Measurements from ENCODE around the gene KRT1.

Gene KRT1

GRCh38 chr12:52636592-52637258, 43.5 kb downstream of the KRT1 start:
- TF ChIP-seq POLR2AphosphoS5 (IDR thresholded peaks at IDR 0.05; ENCODE audit: borderline replicate concordance, low read depth, low read length) = no peak
- Histone ChIP-seq H3K9me3 (ENCODE audit: low read depth, low read length) (no peaks in the 10 kb centered on the region), H3K27ac (no peak overlapping the region), H3K36me3 (ENCODE audit: insufficient read depth, low read length) (no peaks in the 10 kb centered on the region), H3K4me3 (no peak overlapping the region), H3K9ac (ENCODE audit: insufficient read length) (no peak overlapping the region)
- DNase-seq (ENCODE audit: low read depth, low spot score) = no peak

DNA sequence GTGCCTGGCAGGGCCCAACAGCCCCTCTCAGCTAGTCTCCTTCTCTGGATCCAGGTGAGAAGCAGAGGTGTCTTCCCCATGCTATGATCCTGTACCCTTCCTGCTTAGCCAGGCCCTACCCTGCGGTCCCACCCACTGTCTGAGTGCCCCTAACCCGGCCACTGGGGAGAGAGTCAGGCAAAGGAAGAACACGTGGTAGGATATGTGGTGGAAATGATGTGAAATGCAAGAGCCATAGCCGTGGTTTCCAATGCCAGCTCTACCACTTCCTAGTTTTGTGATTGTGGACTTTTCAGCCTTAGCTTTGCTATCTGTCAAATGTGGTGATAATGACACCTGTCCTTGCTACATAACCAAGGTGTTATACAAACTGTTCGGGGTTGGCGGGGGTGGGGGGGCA, 44.0 kb downstream of the KRT1 start:
- no peak overlapping the region for H3K27ac ChIP-seq
- TF ChIP-seq EZH2 (IDR thresholded peaks at IDR 0.05) (no peak), FOXP2 (optimal IDR thresholded peaks at IDR 0.05; ENCODE audit: control extremely low read depth, extremely low read length, insufficient read depth) (no peak), POLR2AphosphoS5 (IDR thresholded peaks at IDR 0.05; ENCODE audit: borderline replicate concordance, low read depth, low read length) (no peak)
- H3K9ac ChIP-seq (ENCODE audit: insufficient read length) = no peak overlapping the region
- no peaks in the 10 kb centered on the region for H3K36me3 ChIP-seq (ENCODE audit: insufficient read depth, low read length)
- no peaks in the 10 kb centered on the region for H3K9me3 ChIP-seq (ENCODE audit: low read depth, low read length)
- H3K4me3 ChIP-seq = no peak overlapping the region
- no peak for DNase-seq (ENCODE audit: low read depth, low spot score)

DNA sequence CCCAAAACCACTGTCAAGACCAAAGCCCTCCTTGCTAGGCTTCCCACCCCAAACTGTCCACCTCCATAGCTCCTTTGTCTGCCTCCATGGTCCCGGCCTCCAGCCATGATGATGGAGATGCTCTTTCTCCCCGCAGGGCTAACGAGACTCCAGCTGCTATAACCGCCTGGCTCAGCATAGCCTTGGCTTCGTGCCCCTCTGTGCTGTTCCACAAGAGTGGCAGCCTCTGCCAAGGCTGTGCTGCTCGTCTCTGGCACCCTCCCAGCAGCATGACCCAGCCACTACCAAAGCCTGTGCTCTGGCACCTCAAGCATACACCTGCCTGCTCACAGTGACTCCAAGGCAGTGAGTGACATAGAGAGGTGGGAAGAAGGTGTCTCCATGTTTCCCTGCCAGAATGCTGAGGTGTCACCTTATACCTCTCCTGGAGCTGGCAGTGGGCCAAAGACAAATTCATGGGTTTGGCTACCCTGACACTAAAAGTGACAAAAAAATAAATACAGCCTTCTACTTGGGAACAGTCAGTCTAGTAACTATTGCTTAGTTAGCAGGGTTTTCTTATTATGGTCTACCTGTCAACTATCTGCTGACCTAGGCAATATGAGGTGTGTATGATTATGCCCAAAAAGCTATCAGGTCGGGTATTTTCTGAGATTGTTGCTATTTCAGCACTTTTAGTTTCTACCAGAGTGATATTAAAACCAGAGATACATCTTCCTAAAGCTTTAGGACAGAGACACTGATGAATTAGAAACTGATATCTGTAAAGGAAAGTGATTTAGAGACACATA, 45.7 kb downstream of the KRT1 start:
- TF ChIP-seq EZH2 (IDR thresholded peaks at IDR 0.05) = no peak
- no peak for TF ChIP-seq FOXP2 (optimal IDR thresholded peaks at IDR 0.05; ENCODE audit: control extremely low read depth, extremely low read length, insufficient read depth)
- no peak for TF ChIP-seq POLR2AphosphoS5 (IDR thresholded peaks at IDR 0.05; ENCODE audit: borderline replicate concordance, low read depth, low read length)
- Histone ChIP-seq H3K9ac (ENCODE audit: insufficient read length) (no peak overlapping the region), H3K27ac (no peak overlapping the region), H3K9me3 (ENCODE audit: low read depth, low read length) (no peaks in the 10 kb centered on the region), H3K4me3 (no peak overlapping the region), H3K36me3 (ENCODE audit: insufficient read depth, low read length) (no peaks in the 10 kb centered on the region)
- DNase-seq (ENCODE audit: low read depth, low spot score) = no peak

GRCh38 chr12:52633383-52633782, 46.8 kb downstream of the KRT1 start:
- TF ChIP-seq EZH2 (IDR thresholded peaks at IDR 0.05) (no peak), FOXP2 (optimal IDR thresholded peaks at IDR 0.05; ENCODE audit: control extremely low read depth, extremely low read length, insufficient read depth) (no peak), POLR2AphosphoS5 (IDR thresholded peaks at IDR 0.05; ENCODE audit: borderline replicate concordance, low read depth, low read length) (no peak)
- Histone ChIP-seq H3K4me3 (no peak overlapping the region), H3K9ac (ENCODE audit: insufficient read length) (no peak overlapping the region), H3K36me3 (ENCODE audit: insufficient read depth, low read length) (no peaks in the 10 kb centered on the region), H3K27ac (no peak overlapping the region), H3K9me3 (ENCODE audit: low read depth, low read length) (no peaks in the 10 kb centered on the region)
- DNase-seq (ENCODE audit: low read depth, low spot score) = no peak

- H3K9me3 ChIP-seq (ENCODE audit: low read depth, low read length) = no peaks in the 10 kb centered on the region
- no peak for DNase-seq (ENCODE audit: low read depth, low spot score)
These were observed 47.6 kb downstream of the KRT1 start for GRCh38 chr12:52632656-52633055.

DNA sequence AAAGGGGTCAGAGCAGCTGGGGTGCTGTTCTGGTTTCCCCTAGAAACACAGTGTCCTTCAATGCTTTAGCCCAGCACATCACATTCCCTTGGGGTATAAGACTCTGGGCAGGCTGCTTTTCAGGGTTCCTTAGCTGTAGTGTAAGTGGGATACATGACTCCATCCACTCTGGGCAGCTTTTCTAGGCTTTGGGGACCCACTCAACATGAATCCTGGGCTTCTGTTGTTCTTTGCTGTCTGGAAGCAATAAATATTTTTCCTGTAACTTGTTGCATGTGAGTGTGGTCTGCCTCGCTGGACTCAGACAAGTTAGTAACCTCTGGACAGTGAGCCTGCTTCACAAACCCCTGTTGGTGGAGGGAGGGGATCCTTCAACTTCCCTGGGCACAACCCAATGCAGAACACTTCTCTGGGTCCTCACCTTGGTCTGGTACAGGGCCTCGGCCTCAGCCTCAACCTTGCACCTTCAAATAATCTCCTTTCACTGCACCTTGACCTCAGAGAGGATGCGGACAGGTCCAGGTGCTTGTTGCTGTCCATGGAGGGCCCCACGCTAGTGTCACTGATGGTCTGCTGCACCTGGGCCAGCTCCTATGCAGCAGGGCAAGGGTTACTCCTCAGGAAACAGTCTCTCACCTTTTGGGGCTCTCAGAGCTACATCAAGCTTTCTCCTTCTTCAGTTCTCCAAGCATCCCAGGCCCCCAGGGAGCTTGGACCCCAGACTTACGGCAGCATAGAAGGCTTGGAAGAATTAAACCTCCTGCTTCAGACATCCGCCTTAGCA, 48.3 kb downstream of the KRT1 start:
- H3K27ac ChIP-seq = no peak overlapping the region
- H3K9ac ChIP-seq (ENCODE audit: insufficient read length) = no peak overlapping the region
- no peak overlapping the region for H3K4me3 ChIP-seq
- no peak for TF ChIP-seq POLR2AphosphoS5 (IDR thresholded peaks at IDR 0.05; ENCODE audit: borderline replicate concordance, low read depth, low read length)
- TF ChIP-seq FOXP2 (optimal IDR thresholded peaks at IDR 0.05; ENCODE audit: control extremely low read depth, extremely low read length, insufficient read depth) = no peak
- TF ChIP-seq EZH2 (IDR thresholded peaks at IDR 0.05) = no peak
- H3K36me3 ChIP-seq (ENCODE audit: insufficient read depth, low read length) = no peaks in the 10 kb centered on the region
- DNase-seq (ENCODE audit: low read depth, low spot score) = no peak
- H3K9me3 ChIP-seq (ENCODE audit: low read depth, low read length) = no peaks in the 10 kb centered on the region

More at GRCh38 chr12:52632656-52633055, 47.6 kb downstream of the KRT1 start:
- H3K36me3 ChIP-seq (ENCODE audit: insufficient read depth, low read length) = no peaks in the 10 kb centered on the region
- TF ChIP-seq FOXP2 (optimal IDR thresholded peaks at IDR 0.05; ENCODE audit: control extremely low read depth, extremely low read length, insufficient read depth) (no peak), POLR2AphosphoS5 (IDR thresholded peaks at IDR 0.05; ENCODE audit: borderline replicate concordance, low read depth, low read length) (no peak), EZH2 (IDR thresholded peaks at IDR 0.05) (no peak)
- H3K9ac ChIP-seq (ENCODE audit: insufficient read length) = no peak overlapping the region
- H3K27ac ChIP-seq = no peak overlapping the region
- H3K4me3 ChIP-seq = no peak overlapping the region

DNA sequence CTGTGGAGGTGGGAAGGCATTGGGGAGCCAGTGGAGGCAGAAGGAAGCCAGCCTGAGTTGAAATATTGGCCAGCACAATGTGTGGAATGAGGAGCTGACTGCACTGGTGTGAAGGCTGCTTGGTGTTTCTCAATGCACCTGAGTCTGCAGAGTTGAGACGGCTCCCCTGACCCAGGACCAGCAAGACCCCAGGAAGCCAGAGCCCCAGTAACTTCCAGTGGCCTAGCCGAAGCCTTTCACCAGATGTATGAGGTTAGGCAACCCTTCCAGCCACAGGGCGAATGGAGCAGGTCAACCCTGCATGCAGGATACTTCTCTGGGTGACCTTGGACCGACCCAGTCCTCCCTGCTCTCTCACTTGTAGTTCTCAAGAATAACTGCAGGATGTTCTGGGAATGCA, 48.9 kb downstream of the KRT1 start:
- H3K9ac ChIP-seq (ENCODE audit: insufficient read length) = no peak overlapping the region

GRCh38 chr12:52630599-52631200, 49.5 kb downstream of the KRT1 start:
- Histone ChIP-seq H3K9ac (ENCODE audit: insufficient read length) (no peak overlapping the region), H3K36me3 (ENCODE audit: insufficient read depth, low read length) (no peaks in the 10 kb centered on the region), H3K9me3 (ENCODE audit: low read depth, low read length) (no peaks in the 10 kb centered on the region), H3K27ac (no peak overlapping the region), H3K4me3 (no peak overlapping the region)
- TF ChIP-seq POLR2AphosphoS5 (IDR thresholded peaks at IDR 0.05; ENCODE audit: borderline replicate concordance, low read depth, low read length) (no peak), FOXP2 (optimal IDR thresholded peaks at IDR 0.05; ENCODE audit: control extremely low read depth, extremely low read length, insufficient read depth) (no peak), EZH2 (IDR thresholded peaks at IDR 0.05) (no peak)
- DNase-seq (ENCODE audit: low read depth, low spot score) = no peak

More for the DNA sequence above, 48.9 kb downstream of the KRT1 start:
- TF ChIP-seq EZH2 (IDR thresholded peaks at IDR 0.05) = no peak
- no peak for TF ChIP-seq FOXP2 (optimal IDR thresholded peaks at IDR 0.05; ENCODE audit: control extremely low read depth, extremely low read length, insufficient read depth)
- no peak for TF ChIP-seq POLR2AphosphoS5 (IDR thresholded peaks at IDR 0.05; ENCODE audit: borderline replicate concordance, low read depth, low read length)
- no peak overlapping the region for H3K27ac ChIP-seq
- no peak for DNase-seq (ENCODE audit: low read depth, low spot score)
- H3K36me3 ChIP-seq (ENCODE audit: insufficient read depth, low read length) = no peaks in the 10 kb centered on the region
- H3K9me3 ChIP-seq (ENCODE audit: low read depth, low read length) = no peaks in the 10 kb centered on the region
- H3K4me3 ChIP-seq = no peak overlapping the region

All from SK-N-MC (cell line).